Hepatocyte (in vitro differentiated cells): ENCODE measurements around the gene CCDC63.

Experiments
- EZH2phosphoT487 ChIP-seq: fragments of 200-600 bp; sonication (generic); IDR thresholded peaks from one replicate; pipeline ENCODE4 v1.6.1; 2018; ENCODE audit warnings: antibody characterized with exemption, mild to moderate bottlenecking, low read depth, moderate library complexity; ENCODE audit not compliant: unreplicated experiment, severe bottlenecking
- TF ChIP-seq, protein P1 (sequence below): fragments of 200-600 bp; sonication (generic); IDR thresholded peaks from 2 replicates; pipeline ENCODE4 v1.5.1; 2016; ENCODE audit warnings: antibody characterized with exemption, mild to moderate bottlenecking; ENCODE audit not compliant: poor library complexity

DNA sequence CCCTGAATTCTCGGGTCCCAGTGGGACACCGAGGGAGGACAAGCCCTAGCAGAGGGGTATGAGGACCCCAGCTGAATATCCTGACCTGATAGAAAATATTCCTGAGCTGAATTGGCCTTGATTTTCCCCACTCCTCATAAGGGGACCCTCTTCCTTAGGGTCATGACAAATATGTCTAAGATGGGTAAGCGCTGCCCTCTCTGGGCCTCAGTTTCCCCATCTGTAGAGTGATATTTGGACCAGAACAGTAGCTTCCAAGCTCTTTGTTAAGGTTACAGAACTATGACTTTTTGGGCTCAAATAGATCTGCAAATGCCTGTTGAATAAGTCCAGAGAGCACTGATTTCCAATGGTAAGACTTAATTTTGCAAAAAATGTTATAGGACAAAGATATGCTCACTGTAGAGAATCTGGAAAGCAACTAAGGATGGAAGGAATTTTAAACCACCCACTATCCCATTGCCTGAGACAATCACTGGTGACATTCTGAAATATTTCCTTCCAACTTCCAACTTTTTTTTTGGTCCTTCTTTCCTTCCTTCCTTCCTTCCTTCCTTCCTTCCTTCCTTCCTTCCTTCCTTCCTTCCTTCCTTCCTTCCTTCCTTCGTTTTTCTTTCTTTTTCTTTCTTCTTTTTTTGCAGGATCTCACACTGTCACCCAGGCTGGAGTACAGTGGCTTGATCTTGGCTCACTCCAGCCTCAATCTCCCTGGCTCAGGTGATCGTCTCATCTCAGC, 41.6 kb downstream of the CCDC63 start:
- TF ChIP-seq, protein P1, sequence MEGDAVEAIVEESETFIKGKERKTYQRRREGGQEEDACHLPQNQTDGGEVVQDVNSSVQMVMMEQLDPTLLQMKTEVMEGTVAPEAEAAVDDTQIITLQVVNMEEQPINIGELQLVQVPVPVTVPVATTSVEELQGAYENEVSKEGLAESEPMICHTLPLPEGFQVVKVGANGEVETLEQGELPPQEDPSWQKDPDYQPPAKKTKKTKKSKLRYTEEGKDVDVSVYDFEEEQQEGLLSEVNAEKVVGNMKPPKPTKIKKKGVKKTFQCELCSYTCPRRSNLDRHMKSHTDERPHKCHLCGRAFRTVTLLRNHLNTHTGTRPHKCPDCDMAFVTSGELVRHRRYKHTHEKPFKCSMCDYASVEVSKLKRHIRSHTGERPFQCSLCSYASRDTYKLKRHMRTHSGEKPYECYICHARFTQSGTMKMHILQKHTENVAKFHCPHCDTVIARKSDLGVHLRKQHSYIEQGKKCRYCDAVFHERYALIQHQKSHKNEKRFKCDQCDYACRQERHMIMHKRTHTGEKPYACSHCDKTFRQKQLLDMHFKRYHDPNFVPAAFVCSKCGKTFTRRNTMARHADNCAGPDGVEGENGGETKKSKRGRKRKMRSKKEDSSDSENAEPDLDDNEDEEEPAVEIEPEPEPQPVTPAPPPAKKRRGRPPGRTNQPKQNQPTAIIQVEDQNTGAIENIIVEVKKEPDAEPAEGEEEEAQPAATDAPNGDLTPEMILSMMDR = no peak
- TF ChIP-seq EZH2phosphoT487 = no peak
